ENCODE data around the gene STON2. TPM values are rescaled to one million over a fixed set of nuclear protein-coding genes. Genes with fewer than 3 reads are reported as not detected.

The STON2 gene
- total and polyA plus RNA-seq, 5 experiments from 2014 or later: not detected

DNA sequence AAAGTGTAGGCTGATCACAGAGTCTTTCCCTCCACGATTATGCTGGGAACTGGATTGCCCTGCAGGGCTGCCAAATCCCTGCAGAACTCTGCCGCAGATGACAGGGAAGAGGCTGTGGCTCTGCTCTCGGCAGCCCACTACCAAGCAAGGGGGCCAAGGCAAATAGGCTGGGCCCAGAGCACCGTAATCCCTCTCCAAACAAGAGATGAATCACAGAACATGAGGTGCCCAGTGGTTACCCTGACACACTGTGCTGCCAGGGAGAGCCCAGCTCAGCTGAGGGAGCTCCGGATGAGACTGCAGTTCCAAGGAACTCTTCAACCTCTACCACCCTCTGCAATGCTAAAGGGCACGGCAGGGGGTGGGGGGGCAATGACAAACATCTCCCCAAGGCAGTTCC lies 33.9 kb downstream of the STON2 start:
- no peaks in the 10 kb centered on the region for H3K9me3 Mint-ChIP-seq
- no peak overlapping the region for H3K27ac Mint-ChIP-seq
- H3K27me3 Mint-ChIP-seq: peaks cover 2 to 14% (median 4%) of the 10 kb centered on the region in 5 donors
- no peak overlapping the region for H3K4me3 Mint-ChIP-seq
- DNase-seq: no peak
- no peaks in the 10 kb centered on the region for H3K36me3 Mint-ChIP-seq
- no peak for ATAC-seq
- H3K4me1 Mint-ChIP-seq: peaks cover 0 to 2% (median 0%) of the 10 kb centered on the region in 4 donors
- POLR2A ChIA-PET: no interaction called here

DNA sequence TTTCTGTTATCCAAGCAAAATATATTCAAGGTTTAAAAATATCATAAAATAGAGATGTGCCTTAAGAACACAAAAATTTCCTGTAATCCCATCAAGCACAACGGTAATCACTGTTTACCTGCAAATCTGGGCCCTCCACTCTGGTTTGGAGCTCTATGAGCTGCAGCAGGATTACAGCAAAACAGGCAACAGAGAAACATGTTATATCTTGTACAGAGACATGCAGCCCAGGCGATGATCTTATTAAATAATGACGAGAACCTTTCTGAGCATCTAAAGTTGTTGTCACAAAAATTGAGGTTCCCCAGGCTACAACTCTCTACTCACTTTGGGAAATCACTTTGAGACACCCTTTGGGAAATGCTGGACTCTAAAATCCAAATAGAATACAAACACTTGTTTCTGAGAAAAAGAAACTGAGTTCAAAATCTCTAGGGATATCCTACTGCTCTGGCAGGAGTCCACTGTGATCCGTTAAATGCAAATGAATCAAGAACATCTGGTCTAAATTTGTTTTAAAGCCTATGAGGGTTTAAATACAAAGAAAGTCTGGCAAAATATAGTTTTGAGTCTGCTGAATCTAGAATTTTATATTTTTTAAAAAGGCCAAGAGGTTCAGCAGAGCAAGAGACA lies 36.3 kb downstream of the STON2 start:
- Mint-ChIP-seq H3K36me3 (no peaks in the 10 kb centered on the region), H3K4me1 (peaks cover 0 to 2% (median 0%) of the 10 kb centered on the region in 4 donors), H3K9me3 (no peaks in the 10 kb centered on the region), H3K27ac (no peak overlapping the region), H3K4me3 (no peak overlapping the region), H3K27me3 (peaks cover 0 to 6% (median 3%) of the 10 kb centered on the region in 5 donors)
- no peak for DNase-seq
- no peak for ATAC-seq
- POLR2A ChIA-PET: no interaction called here

DNA sequence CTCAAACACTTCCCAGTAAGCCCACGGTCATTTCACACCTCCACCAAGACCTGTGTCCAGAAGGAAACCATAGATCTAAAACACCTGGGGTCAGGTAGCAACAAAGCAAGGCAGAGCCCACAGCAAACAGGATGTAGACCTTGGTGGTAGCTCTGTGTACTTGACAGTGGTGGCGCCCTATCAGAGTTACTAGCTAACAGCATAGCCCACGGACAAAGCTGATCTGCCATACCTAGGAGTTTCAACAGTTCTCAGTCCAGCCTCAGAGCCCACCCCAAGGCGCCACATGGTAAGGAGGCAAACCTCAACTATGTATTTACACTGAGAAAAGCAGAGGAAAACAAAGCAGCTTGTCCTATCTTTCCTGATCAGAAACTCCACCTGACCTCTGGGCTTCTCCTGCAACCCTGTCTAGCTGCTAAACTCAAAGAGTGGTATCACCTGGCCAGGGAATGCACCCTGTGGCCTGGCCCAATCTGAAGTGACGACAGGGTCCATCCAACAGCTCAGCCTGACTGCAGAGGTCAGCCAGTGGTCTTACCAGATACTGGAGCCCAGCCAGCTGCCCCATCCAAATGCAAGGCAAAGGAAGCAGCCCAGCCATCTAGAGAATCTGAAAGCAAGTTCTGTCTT lies 46.3 kb downstream of the STON2 start:
- no peak for ATAC-seq
- Mint-ChIP-seq H3K36me3 (peaks cover 0 to 5% (median 2%) of the 10 kb centered on the region in 3 donors), H3K27me3 (peaks cover 0 to 9% (median 1%) of the 10 kb centered on the region in 5 donors), H3K4me3 (no peak overlapping the region), H3K27ac (no peak overlapping the region), H3K4me1 (no peaks in the 10 kb centered on the region), H3K9me3 (peaks cover 2 to 26% (median 21%) of the 10 kb centered on the region in 9 donors)
- POLR2A ChIA-PET: no interaction called here
- DNase-seq: no peak

DNA sequence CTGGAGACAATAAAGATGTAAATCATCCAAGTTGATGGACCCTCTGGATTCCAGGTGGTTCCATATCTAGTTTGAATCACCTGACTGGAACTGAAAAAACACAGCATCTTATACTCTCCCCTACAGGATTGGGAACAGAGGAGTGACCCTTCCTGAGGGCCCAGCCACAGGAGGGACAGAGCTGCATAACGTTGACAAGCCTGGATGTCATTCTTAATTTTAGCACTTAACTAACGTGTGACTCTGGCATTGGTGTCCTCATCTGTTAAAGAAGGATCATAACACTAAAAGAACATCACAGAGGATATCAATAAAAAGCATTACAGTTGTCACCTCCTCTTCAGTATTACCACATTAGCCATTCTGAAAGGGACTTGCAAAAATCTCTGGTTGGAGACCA lies 47.7 kb downstream of the STON2 start:
- Mint-ChIP-seq H3K9me3 (peaks cover 2 to 26% (median 21%) of the 10 kb centered on the region in 9 donors), H3K36me3 (peaks cover 0 to 5% (median 2%) of the 10 kb centered on the region in 3 donors), H3K4me3 (no peak overlapping the region), H3K27ac (no peak overlapping the region), H3K27me3 (peaks cover 0 to 3% (median 1%) of the 10 kb centered on the region in 5 donors), H3K4me1 (no peaks in the 10 kb centered on the region)
- POLR2A ChIA-PET: no interaction called here
- DNase-seq: no peak
- ATAC-seq: no peak

DNA sequence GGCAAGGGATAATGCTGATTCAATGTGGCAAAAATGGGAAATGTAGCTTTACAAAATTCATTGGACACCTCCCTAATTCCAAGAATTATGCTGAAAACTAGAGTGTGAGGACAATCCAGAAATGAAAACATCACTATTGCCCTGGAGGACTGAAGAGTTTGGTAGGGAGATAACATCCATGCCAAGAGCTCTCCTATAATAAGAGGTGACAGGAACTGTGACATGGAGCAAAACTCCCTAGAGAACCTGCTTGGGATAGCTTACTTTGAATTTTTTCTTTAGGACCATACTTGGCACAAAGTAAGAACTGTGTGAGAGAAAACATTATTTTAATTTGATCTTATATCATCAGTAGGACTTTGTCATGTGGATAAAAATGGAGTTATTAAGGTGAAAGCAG lies 48.9 kb downstream of the STON2 start:
- Mint-ChIP-seq H3K36me3 (peaks cover 0 to 5% (median 2%) of the 10 kb centered on the region in 3 donors), H3K4me1 (no peaks in the 10 kb centered on the region), H3K27me3 (peaks cover 0 to 3% (median 1%) of the 10 kb centered on the region in 5 donors), H3K9me3 (peaks cover 2 to 26% (median 21%) of the 10 kb centered on the region in 9 donors), H3K4me3 (no peak overlapping the region), H3K27ac (no peak overlapping the region)
- ATAC-seq (no peak), DNase-seq (no peak)
- POLR2A ChIA-PET: no interaction called here

DNA sequence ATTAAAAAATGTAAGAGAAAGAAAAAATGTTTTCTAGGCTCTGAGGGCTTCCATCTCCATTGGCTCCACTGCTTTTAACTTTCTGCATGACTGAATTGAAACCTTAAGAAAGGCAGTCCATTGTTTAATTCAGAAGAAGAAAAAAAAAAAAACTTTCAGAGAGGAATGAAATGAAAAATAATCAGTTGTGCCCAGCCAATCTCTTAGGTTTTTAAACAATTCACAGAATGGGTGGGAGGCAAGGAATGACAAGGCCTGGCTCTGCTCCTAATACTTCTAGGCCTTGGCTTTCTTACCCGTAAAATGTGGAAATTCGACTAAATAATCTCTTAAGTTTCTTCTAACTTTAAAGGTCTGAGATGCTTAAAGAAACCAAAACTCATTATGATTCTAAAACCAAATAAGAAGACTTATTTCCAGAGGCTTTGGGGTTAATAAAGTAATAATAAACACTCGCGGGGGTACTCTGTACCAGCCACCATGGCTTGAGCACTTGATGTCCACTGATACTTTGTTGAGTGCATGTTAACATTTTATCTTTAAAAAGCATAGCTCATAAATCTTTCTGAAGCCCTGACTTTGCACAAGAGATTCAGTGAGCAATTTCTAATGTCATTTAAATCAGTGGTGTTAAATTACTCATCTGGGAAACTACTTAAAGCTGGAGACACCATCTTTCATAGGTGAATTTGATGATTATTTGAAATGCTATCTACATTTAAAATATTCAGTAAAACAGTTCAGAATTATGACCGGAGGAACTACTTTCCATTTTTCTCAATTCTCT lies 49.6 kb downstream of the STON2 start:
- no peak overlapping the region for H3K27ac Mint-ChIP-seq
- no peak overlapping the region for H3K4me3 Mint-ChIP-seq
- H3K36me3 Mint-ChIP-seq: peaks cover 0 to 5% (median 2%) of the 10 kb centered on the region in 3 donors
- H3K27me3 Mint-ChIP-seq: peaks cover 0 to 3% (median 1%) of the 10 kb centered on the region in 5 donors
- ATAC-seq: no peak
- POLR2A ChIA-PET: no interaction called here
- H3K9me3 Mint-ChIP-seq: peaks cover 2 to 26% (median 21%) of the 10 kb centered on the region in 9 donors
- DNase-seq: no peak
- H3K4me1 Mint-ChIP-seq: no peaks in the 10 kb centered on the region

DNA sequence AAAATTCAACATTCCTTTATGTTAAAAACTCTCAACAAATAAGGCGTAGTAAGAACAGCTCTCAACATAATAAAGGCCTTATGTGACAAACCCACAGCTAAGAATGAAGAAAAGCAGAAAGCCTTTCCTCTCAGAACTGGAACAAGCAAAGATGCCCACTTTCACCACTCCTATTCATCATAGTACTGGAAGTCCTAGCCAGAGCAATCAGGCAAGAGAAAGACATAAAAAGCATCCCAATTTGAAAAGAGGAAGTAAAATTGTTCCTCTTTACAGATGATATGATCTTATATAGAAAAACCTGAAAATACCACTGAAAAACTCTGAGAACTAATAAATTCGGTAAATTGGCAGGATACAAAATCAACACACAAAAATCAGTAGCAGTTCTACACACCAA lies 52.1 kb downstream of the STON2 start:
- Mint-ChIP-seq H3K9me3 (peaks cover 0 to 5% (median 0%) of the 10 kb centered on the region in 9 donors), H3K27ac (no peak overlapping the region), H3K27me3 (peaks cover 0 to 4% (median 2%) of the 10 kb centered on the region in 5 donors), H3K4me3 (no peak overlapping the region), H3K36me3 (no peaks in the 10 kb centered on the region), H3K4me1 (no peaks in the 10 kb centered on the region)
- ATAC-seq (no peak), DNase-seq (no peak)
- POLR2A ChIA-PET: no interaction called here

DNA sequence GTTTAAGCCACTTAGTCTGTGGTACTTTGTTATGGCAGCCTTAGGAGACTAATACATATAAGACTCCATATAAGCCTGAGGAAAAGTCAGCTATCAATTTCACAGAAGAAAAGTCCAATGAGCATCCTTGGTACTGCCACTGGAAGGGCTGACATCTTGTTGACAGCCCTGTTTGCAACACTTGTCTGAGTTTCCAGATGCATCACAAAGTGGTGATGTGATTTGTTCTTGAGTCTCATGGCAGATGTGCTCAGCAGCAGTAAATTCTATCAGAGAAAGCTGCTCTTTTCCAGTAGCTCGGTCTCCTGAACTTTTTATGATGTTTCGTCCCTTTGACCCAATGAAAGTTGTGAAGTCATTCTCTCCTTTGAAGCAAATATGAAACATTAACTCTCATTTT lies 54.3 kb downstream of the STON2 start:
- peaks cover 2 to 9% (median 4%) of the 10 kb centered on the region in 5 donors for H3K27me3 Mint-ChIP-seq
- POLR2A ChIA-PET: no interaction called here
- no peak for ATAC-seq

DNA sequence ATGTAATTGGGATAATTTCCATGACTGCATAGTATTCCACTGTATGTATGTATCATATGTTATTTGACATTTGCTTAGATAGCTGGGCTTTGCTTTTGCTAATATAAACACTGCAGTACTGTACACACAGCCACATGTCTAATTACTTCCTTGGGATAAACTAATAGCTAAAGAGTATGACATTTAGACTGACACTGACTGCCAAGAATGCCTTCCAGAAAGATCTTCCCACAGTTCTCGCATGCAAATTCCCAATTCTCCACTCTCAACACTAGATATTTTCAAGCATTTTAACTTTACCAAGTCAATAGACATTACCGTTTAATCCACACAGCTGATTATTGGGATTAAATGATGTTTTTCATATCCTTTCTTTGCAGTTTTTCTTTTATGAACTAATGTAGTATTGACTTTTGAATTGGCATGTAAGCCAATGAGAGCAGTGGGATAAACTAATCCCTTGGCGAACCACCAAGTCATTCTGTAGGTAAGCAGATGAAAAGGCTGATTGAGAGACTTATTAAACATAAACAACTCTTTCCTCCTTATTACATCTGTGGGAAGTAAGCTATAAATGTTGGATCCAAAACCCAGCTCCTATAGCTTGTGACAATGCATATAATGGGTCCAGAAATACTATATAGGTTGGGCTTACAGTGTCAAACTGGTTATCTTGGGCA lies 55.5 kb downstream of the STON2 start:
- Mint-ChIP-seq H3K9me3 (peaks cover 0 to under 1% (median 0%) of the 10 kb centered on the region in 9 donors), H3K27ac (no peak overlapping the region), H3K27me3 (peaks cover 2 to 9% (median 4%) of the 10 kb centered on the region in 5 donors), H3K4me1 (no peaks in the 10 kb centered on the region), H3K36me3 (no peaks in the 10 kb centered on the region), H3K4me3 (no peak overlapping the region)
- ATAC-seq: no peak
- no peak for DNase-seq
- POLR2A ChIA-PET: no interaction called here

More for the DNA sequence above, 54.3 kb downstream of the STON2 start:
- no peak overlapping the region for H3K27ac Mint-ChIP-seq
- H3K36me3 Mint-ChIP-seq: no peaks in the 10 kb centered on the region
- H3K9me3 Mint-ChIP-seq: peaks cover 0 to 5% (median 0%) of the 10 kb centered on the region in 9 donors
- no peak for DNase-seq
- H3K4me3 Mint-ChIP-seq: no peak overlapping the region
- H3K4me1 Mint-ChIP-seq: no peaks in the 10 kb centered on the region

DNA sequence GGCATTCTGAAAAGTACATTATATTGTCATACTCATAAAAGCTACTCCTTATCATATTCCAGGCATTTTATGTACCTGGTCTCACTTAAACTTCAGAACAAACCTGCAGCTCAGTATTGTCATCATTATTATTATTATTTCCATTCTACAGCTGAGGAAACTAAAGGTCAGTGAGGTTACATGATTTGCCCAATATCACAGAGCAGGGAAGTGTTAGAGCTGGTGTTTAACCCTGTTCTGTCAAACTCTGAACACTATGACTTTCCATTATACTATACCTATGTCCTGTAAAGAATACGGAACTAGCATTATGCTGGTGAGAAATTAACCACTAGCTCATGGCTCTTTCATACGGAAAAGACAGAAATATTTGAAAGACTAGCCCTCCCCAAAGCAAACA lies 56.4 kb downstream of the STON2 start:
- H3K27ac Mint-ChIP-seq: no peak overlapping the region
- POLR2A ChIA-PET: no interaction called here
- no peak for ATAC-seq
- peaks cover 2 to 9% (median 4%) of the 10 kb centered on the region in 5 donors for H3K27me3 Mint-ChIP-seq
- H3K36me3 Mint-ChIP-seq: no peaks in the 10 kb centered on the region
- DNase-seq: no peak
- no peak overlapping the region for H3K4me3 Mint-ChIP-seq
- no peaks in the 10 kb centered on the region for H3K4me1 Mint-ChIP-seq
- H3K9me3 Mint-ChIP-seq: no peaks in the 10 kb centered on the region

DNA sequence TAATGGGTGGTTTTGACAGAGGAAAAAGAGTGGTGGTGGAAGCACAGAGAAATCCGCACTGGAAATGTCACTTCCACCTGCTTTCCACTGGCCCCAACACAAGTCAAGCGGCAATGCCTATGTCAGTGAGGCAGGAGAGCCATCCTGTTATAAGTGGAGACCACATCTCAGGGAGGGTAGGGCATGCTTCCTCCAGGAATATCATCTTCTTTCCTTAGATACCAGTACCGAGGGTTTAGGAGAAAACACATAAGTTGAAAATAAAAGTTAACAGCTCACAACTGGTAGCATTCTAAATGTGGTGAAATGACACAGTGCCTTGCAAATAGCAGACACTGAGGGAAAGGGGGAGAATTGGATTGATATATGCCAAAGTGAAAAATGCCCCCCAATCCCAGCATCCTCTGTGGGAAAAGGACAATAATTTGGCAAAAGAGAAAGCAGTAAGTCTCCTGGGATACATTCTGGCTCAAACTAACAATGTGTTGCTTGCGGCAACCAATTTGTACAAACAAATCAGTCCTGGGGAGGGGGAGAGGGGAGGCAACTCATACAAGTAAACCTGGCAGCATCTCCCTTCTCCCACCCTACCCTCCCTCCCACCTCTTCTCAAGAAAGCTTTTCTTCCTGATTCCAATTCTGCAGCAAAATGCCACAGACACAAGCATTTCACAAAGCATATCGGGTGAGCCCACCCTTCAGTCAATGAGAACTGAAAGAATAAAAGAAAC lies 57.1 kb downstream of the STON2 start:
- peaks cover 2 to 9% (median 4%) of the 10 kb centered on the region in 5 donors for H3K27me3 Mint-ChIP-seq
- no peak for DNase-seq

DNA sequence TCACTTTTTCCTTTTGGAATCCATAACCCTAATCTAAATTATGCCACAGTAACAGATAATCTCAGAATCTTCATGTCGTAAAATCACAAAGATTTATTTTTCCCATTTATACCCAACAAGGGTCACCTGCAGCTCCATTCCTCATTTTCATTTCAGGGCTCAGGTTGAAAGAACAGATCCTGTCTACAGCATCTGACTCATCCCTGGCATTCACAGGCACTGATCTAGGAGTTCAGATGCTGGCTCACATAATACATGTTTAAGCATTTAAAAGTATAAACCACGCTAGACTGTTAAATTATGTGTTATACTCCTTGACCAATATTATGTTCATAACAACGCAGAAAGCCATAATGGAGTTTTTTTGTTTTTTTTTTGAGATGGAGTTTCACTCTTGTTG lies 58.3 kb downstream of the STON2 start:
- Mint-ChIP-seq H3K4me1 (no peaks in the 10 kb centered on the region), H3K27me3 (peaks cover 2 to 14% (median 7%) of the 10 kb centered on the region in 5 donors), H3K4me3 (no peak overlapping the region), H3K9me3 (no peaks in the 10 kb centered on the region), H3K36me3 (no peaks in the 10 kb centered on the region), H3K27ac (no peak overlapping the region)
- ATAC-seq: no peak
- POLR2A ChIA-PET: no interaction called here
- DNase-seq: no peak

More for the DNA sequence above, 57.1 kb downstream of the STON2 start:
- POLR2A ChIA-PET: no interaction called here
- no peaks in the 10 kb centered on the region for H3K9me3 Mint-ChIP-seq
- no peak for ATAC-seq
- H3K27ac Mint-ChIP-seq: no peak overlapping the region
- H3K4me3 Mint-ChIP-seq: no peak overlapping the region
- H3K4me1 Mint-ChIP-seq: no peaks in the 10 kb centered on the region
- H3K36me3 Mint-ChIP-seq: no peaks in the 10 kb centered on the region

Measured in naive thymus-derived CD8-positive, alpha-beta T cell (primary cell).